Right lobe of liver (tissue), 6 donors: ENCODE measurements around the gene TRIM3. TPM values are rescaled to one million over a fixed set of nuclear protein-coding genes. Genes with fewer than 3 reads are reported as not detected.

Experiments
- ATAC-seq, 4 donors: fragments of 200-7000 bp; cut with Tn5 transposase; one replicate each; pipeline ENCODE4 v1.9.1; 2020; ENCODE audit warnings: mild to moderate bottlenecking in 4 of 4, moderate library complexity in 4 of 4
- DNase-seq, 3 donors: peaks; one replicate each; pipeline ENCODE4 v3.0.0-alpha.2; 2020
- H3K27ac ChIP-seq, 3 donors: fragments of 200-600 bp; one replicate each; pipeline ENCODE4 v1.8.0; 2022
- H3K27me3 ChIP-seq, 2 donors: fragments of 200-600 bp; one replicate each; pipeline ENCODE4 v1.8.0; 2022
- H3K36me3 ChIP-seq, 4 donors: fragments of 200-600 bp; sonication (generic) in 1 of 4; one replicate each; pipeline versions ENCODE4 v1.5.1 to v1.8.0; 2017 to 2022; ENCODE audit warnings: control low read depth in 1 of 4
- H3K4me1 ChIP-seq, 4 donors: fragments of 200-600 bp; sonication (generic) in 1 of 4; one replicate each; pipeline versions ENCODE4 v1.5.1 to v1.8.0; 2017 to 2022; ENCODE audit warnings: control low read depth in 1 of 4
- H3K4me3 ChIP-seq, 3 donors: fragments of 200-600 bp; one replicate each; pipeline ENCODE4 v1.8.0; 2022
- H3K9me3 ChIP-seq, 4 donors: fragments of 200-600 bp; sonication (generic) in 1 of 4; one replicate each; pipeline versions ENCODE4 v1.5.1 to v1.8.0; 2017 to 2022; ENCODE audit warnings: control low read depth in 1 of 4
- CTCF ChIP-seq, 4 donors: fragments of 200-600 bp in 3 of 4; fragments of 450-650 bp in 1 of 4; IDR thresholded peaks; one replicate each; pipeline versions ENCODE4 v1.5.1 to v1.8.0; 2016 to 2022; ENCODE audit warnings: antibody characterized with exemption in 4 of 4, mild to moderate bottlenecking in 2 of 4
- POLR2A ChIP-seq: fragments of 450-650 bp; IDR thresholded peaks from one replicate; pipeline ENCODE4 v1.6.1; 2017; ENCODE audit warnings: antibody characterized with exemption, mild to moderate bottlenecking
- WGBS: methylation state at CpG from one replicate; pipeline ENCODE4 v1.1.6; 2018; ENCODE audit warnings: low coverage, low lambda C conversion rate; ENCODE audit not compliant: insufficient coverage; ENCODE audit errors: missing lambda C conversion rate; 5-methylcytosine and 5-hydroxymethylcytosine counted together
- intact Hi-C, 2 donors: fragments of 100-400 bp; cut with DNase I; formaldehyde crosslinking; loops; one replicate each; pipeline versions ENCODE4 v1.11.2 to v1.14.1; 2022
- total RNA-seq, 6 experiments: library from RNA; depleted of rRNA in 2 of 6; stranded (reverse); fragments of >200 nt in 2 of 6; fragmentation: NEBNext Ultra II Directional in 3 of 6; extraction: Animal tissue kit (Norgen Biotek cat#: 25700) in 3 of 6; gene quantifications; one replicate each; pipeline versions ENCODE4 v1.1.0 to v1.2.4, GENCODE V29; 2016 to 2023
- donor health status: DM: no; HTN: yes; CAD: no.
- donor health status: DM: no; HTN: no; CAD: no.
- donor health status: DM: no; HTN: no; CAD: no.
- donor health status: DM: no; HTN: yes; CAD: no.
- donor health status: DM: no; HTN: yes; CAD: no.

Gene TRIM3
- total RNA-seq, 6 experiments from 2014 or later, result 5.0 to 8.9 (median 6.7) TPM

GRCh38 chr11:6442441-6442840 lies 31.3 kb downstream of the TRIM3 start:
- WGBS, result 40% methylated on average over 4 of the region's 4 CpGs
- H3K27me3 ChIP-seq, result no peaks in the 10 kb centered on the region
- H3K4me3 ChIP-seq, result peak overlapping the region in 2 of 3 donors; percentile 74 to 79
- intact Hi-C loops, result loop anchor here in 1 of 2 donors (10.0 kb wide), 1 partner anchor 68 kb away; no protein-coding TSS in a partner anchor
- ATAC-seq, result peak; percentile 3 to 42 (median 40)
- H3K27ac ChIP-seq, result peak overlapping the region; percentile 33 to 88 (median 87)
- peaks cover 0 to 40% (median 9%) of the 10 kb centered on the region in 4 donors for H3K4me1 ChIP-seq
- no peaks in the 10 kb centered on the region for H3K9me3 ChIP-seq
- peak in 2 of 3 donors; percentile 69 to 78 for DNase-seq
- peaks cover 0 to 15% (median 3%) of the 10 kb centered on the region in 4 donors for H3K36me3 ChIP-seq
- TF ChIP-seq POLR2A (no peak), CTCF (IDR thresholded peaks at IDR 0.05) (no peak)

GRCh38 chr11:6440906-6441358 lies 32.8 kb downstream of the TRIM3 start, which contains the start of gene HPX:
Gene HPX (minus strand): TSS chr11:6440987. CDS start chr11:6440963, 24 bp downstream.
- intact Hi-C loops, result loop anchor here in 1 of 2 donors (10.0 kb wide), 1 partner anchor 66 kb away; no protein-coding TSS in a partner anchor
- H3K4me3 ChIP-seq, result peak within 1 kb of the TSS; percentile 62 to 79 (median 74)
- TF ChIP-seq CTCF (IDR thresholded peaks at IDR 0.05), result no peak
- peak; percentile 97 for TF ChIP-seq POLR2A
- H3K9me3 ChIP-seq, result no peaks in the 10 kb centered on the region
- no peaks in the 10 kb centered on the region for H3K27me3 ChIP-seq
- H3K4me1 ChIP-seq, result peaks cover 0 to 55% (median 9%) of the 10 kb centered on the region in 4 donors
- DNase-seq (peak; percentile 82 to 93 (median 90)), ATAC-seq (peak; percentile 72 to 88 (median 76))
- peak within 1 kb of the TSS; percentile 69 to 88 (median 87) for H3K27ac ChIP-seq
- H3K36me3 ChIP-seq, result peaks cover 0 to 30% (median 10%) of the 10 kb centered on the region in 4 donors
- 43% methylated on average over 1 of the region's 3 CpGs for WGBS

- intact Hi-C loops, result loop anchor here in 1 of 2 donors (5.0 kb wide), 1 partner anchor 47 kb away; the partner anchor contains the start of gene SMPD1
- H3K4me3 ChIP-seq, result peak overlapping the region; percentile 62 to 79 (median 74)
- 0% methylated on average over 1 of the region's 1 CpG for WGBS
- peaks cover 0 to 35% (median 12%) of the 10 kb centered on the region in 4 donors for H3K36me3 ChIP-seq
- H3K27me3 ChIP-seq, result no peaks in the 10 kb centered on the region
- no peaks in the 10 kb centered on the region for H3K9me3 ChIP-seq
- DNase-seq (peak in 1 of 3 donors; percentile 33), ATAC-seq (peak in 2 of 4 donors; percentile 6 to 13)
- H3K4me1 ChIP-seq, result peaks cover 0 to 70% (median 11%) of the 10 kb centered on the region in 4 donors
- TF ChIP-seq CTCF (IDR thresholded peaks at IDR 0.05) (peak; percentile 51 to 63 (median 61)), POLR2A (no peak)
- H3K27ac ChIP-seq, result peak overlapping the region in 2 of 3 donors; percentile 87 to 88
Observed at GRCh38 chr11:6438979-6439571, 34.7 kb downstream of the TRIM3 start.

GRCh38 chr11:6437993-6438392 lies 35.7 kb downstream of the TRIM3 start:
- ATAC-seq (no peak), DNase-seq (no peak)
- Histone ChIP-seq H3K27me3 (no peaks in the 10 kb centered on the region), H3K27ac (peak overlapping the region in 1 of 3 donors; percentile 21), H3K9me3 (no peaks in the 10 kb centered on the region), H3K4me3 (peak overlapping the region; percentile 62 to 79 (median 74)), H3K4me1 (peaks cover 0 to 60% (median 7%) of the 10 kb centered on the region in 4 donors), H3K36me3 (peaks cover 0 to 35% (median 12%) of the 10 kb centered on the region in 4 donors)
- TF ChIP-seq POLR2A (no peak), CTCF (IDR thresholded peaks at IDR 0.05) (no peak)
- intact Hi-C loops, result loop anchor here in 1 of 2 donors (5.0 kb wide), 1 partner anchor 46 kb away; the partner anchor contains the start of gene SMPD1
- WGBS, result 11% methylated on average over 3 of the region's 3 CpGs
